Measurements from ENCODE around the gene CHRNA4.
"Not testable (repeated sequence)": the region's sequence is repeated elsewhere in the genome, so short reads cannot be mapped to it uniquely, and the experiment has no call there.

The CHRNA4 gene

DNA sequence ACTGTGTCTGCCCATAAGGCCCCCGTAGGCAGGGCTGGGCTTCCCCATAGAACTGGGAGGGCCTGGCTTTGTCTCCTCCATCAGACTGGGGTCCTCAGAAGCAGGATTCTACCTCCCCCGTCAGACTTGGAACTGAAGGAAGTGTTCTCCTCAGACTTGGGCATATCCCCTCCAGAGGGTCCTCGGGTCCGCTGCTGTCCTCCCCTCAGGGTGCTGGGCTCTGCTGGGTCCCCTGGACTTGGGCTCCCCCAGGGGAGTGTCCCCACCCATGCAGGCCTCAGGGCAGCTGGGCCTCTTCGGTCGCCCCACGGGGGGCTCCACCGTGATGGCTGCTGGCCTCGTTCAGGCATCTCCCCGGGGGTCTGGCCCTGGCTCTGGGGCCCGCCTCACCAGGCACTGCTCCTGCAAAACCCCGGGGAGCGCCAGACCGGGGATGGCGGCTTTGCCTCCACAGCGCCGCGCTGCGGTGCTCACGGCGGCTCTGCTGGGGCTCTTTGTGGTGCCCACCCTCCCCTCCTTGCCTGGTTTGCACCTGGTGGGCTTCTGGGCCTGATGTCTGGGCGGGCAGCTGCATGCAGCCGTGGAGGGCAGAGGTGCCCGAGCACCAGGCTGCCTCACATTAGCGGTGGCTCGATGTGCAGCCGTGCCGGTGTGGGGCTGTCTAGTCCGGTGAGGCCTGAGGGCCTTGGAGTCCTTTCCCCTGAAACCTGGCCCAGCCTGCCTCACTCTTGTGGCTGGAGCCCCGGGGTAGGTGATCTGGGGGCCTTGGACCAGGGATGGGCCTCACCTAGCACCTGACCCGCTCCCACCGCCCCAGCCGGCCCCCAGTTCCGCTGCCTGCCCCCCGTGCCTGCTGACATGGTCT lies 54.2 kb downstream of the CHRNA4 start:
- DNase-seq, result no peak

DNA sequence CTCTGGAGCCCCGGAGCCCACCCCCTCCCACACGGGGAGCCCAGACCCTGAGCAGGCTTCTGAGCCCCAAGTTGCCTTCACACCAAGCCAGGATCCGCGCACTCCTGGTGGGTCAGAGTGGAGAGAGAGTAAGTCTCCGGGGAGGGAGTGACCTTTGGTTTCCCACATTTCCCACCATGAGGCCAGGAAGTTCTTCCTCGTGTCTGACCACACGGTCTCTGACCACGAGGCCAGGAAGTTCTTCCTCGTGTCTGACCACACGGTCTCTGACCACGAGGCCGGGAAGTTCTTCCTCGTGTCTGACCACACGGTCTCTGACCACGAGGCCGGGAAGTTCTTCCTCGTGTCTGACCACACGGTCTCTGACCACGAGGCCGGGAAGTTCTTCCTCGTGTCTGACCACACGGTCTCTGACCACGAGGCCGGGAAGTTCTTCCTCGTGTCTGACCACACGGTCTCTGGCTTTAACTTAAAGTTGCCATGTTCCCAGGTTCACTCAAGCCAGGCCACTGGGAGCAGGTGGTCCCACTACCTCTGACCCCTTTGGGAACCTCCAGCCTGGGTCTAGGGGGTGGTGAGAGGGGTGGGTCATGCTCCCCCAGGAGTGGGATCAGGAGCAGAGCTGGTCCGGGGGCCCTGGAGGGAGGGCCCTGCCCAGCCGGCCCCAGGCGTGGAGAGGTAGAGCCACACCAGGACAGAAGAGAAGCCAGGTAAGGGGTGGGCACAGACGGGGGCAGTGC lies 55.0 kb downstream of the CHRNA4 start:
- not testable (repeated sequence) for DNase-seq

DNA sequence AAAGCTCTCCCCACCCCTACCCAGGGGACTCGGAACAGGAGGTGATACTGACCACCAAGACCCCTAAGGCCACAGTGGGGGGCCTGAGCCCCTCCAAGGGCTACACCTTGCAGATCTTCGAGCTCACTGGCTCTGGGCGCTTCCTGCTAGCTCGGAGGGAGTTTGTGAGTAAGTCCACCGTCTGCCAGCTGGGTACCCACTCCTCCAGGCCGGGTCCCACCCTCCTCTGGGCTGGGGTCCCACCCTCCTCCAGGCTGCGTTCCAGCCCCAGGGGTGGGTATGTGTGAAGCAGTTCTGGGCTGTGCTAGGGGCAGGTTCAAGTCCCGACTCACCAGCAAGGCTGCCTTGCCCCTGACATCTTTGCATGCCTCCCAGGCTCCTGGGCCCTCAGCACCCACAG lies 55.8 kb downstream of the CHRNA4 start:
- no peak for DNase-seq

DNA sequence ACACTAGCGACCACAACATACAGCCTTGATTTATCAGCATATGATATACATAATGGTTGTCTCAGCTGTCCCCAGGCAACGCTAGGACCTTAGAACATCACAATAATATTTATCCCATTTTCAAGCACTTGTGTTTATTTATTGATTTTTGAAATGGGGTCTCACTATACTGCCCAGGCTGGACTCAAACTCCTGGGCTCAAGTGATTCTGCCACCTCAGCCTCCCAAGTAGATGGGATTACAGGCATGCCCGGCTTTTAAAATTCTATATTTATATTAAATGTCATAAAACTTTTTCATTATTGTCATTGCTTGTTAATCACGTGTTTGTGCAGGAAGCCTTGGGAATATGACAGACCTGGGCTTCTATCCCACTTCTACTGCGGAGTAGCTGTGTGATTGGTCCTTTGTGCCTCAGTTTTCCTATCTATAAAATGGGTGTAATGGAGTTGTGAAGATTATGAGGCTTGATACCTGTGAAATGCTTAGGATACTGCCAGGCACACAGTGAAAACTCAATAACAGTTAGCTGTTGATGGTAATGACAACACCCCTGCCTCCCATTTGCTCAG lies 58.0 kb downstream of the CHRNA4 start:
- DNase-seq, result no peak

DNA sequence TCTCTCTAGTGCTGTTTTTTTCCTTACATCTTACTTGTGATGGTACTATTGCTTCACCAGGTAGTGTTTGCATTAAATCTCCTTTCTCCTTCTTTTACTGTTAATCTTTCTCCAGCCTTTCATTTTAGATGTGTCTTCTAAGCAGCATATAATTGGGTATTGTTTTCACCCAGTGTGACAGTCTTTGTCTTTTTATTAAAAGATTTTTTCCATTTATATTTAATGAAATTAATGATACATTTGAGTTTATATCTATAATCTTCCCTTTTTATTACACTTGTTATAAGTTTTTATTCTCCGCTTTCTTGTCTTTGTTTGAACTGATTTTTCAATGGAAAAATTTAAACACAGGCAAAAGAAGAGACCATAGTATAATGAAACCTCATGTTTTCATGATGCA lies 59.5 kb downstream of the CHRNA4 start:
- no peak for DNase-seq

DNA sequence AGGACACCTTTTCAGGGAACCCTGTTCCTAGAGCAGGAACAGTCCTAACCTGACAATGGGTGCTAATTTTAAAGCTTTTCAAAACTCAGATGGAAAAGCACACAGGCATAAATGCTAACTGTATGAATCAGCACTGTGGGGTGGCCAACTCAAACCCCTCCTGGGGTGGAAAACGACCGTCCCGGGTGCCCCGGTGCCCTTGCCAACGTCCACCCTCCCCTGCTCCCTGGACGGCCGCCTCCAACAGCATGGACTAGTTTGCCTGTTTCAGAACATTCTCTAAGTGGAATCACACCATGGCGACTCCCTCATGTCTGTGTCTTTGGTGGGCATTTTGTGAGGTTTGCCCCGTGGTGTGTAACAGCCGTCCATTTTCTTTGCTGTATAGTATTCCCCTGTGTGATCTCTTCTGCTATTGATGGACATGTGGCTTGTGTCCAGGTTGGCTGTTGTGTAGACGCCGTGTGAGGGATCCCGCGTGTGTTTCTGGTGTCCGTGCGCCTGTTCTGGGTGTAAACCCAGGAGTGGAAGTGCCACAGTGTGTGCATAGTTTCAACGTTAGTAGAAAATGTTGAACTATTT lies 62.3 kb downstream of the CHRNA4 start:
- DNase-seq, result no peak

DNA sequence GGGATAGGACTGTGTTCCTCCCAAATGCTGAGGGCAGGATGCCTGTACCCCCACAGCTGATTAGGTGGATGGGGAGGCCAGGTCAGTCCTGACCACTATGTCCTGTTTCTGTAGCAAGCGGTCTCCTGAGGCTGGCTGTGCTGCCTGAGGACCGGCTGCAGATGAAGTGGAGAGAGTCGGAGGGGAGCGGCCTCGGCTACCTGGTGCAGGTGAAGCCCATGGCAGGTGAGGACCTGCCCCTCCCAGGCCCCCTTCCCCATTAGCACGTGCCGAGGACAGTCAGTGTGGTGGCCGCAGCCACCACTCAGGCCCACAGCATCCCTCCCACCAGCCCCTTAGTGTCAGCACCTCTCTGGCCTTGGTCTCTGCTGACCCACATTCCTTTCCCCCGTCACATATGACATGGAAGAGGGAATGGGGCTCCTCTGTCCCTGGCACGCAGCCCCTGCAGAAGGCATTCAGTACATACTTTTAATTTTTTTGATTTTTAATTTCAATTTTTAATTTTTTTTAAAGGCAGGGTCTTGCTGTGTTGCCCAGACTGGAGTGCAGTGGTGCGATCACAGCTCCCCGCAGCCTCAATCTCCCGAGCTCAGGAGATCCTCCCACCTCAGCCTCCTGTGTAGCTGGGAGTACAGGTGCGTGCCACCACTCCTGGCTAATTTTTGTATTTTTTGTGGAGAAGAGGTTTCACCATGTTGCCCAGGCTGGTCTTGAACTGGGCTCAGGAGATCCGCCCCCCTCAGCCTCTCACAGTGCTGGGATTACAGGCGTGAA lies 63.2 kb downstream of the CHRNA4 start:
- DNase-seq, result no peak

DNA sequence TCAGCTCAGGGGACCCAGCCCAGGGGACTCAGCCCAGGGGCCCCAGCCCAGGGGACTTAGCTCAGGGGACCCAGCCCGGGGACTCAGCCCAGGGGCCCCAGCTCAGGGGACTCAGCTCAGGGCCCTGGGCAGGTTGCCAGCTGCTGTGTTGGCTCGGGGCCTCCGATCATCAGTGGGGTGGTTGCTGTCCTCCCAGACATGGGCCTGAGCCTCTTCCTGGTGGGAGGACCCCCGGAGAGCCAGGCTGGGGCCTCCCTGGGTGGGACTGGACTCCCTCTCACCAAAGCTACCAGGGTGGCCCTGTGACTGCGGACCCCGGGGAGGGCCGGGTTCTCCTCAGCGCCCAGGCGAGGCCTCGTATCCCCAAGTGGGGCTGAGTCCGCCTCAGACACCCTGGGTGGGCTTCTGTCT lies 63.8 kb downstream of the CHRNA4 start:
- no peak for DNase-seq

DNA sequence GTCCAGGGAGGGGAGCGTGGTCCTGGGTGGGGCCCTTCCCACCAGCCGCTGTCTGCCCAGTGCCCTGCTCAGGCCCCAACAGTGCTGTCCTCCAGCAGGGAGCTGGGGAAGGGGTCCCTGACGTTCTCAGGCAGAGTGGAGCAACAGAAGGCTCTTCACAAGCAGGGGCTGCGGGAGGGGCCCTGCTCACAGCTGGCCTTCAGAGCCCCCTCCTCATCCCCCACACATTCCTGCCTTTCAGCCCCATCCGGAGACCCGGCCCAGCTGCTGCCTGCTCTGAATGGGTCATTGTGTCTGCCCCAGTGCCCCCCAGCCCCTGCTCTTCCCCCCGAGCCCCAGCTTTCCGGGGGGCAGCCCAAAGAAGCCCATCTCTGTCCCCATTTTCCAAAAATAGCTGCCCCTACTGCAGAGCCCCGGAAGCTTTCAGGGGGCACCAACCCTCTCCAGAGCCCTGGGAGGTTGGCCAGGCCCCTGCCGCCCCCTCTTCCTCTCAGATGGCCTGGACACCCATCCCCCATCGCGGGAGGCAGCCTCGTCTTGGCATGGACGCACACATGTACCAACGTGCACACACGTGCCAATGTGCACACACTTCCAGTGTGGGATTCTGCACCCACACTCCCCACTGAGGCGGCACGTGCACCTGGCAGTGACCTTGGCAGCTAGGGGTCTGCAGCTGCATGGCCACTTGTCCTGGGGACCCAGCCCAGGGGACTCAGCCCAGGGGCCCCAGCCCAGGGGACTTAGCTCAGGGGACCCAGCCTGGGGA lies 64.4 kb downstream of the CHRNA4 start:
- no peak for DNase-seq

DNA sequence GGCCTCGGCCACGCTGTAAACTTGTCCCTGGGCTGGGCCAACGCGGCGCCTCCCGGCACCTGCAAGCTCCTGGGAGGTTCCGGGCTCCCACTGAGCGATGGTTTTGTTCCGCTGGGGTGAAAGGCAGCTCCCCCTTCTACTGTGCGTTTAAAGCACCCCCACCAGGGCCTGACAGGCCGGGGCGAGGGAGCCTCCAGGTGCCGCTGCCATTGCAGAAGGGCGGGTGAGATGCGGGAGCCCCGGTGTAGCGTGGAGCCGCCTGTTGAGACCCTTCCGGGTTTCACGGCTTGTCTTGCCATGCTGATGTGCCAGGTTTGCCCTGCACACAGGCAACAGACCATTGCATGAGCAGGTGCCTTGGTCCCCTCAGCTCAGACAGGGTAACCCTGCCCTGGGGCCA lies 65.3 kb downstream of the CHRNA4 start:
- no peak for DNase-seq

DNA sequence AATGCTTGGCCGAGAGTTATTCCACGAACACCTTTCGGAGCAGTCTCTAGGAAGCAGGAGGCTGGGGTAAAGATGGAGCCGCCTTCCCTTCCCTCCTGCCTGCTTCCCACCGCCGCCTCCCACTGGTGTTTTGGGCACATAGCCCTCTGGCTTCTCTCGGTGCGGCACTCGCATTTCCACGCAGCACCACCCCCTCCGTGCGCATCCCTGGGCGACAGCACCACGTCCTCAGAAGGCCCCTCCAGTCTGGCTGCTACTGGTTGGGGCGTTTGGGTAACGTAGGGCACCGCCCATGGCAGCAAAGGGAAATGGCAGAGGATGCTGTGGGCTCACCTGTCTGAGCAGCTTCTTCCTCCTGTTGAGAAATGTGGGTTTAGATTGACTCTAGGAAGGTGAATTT lies 65.7 kb downstream of the CHRNA4 start:
- no peak for DNase-seq

DNA sequence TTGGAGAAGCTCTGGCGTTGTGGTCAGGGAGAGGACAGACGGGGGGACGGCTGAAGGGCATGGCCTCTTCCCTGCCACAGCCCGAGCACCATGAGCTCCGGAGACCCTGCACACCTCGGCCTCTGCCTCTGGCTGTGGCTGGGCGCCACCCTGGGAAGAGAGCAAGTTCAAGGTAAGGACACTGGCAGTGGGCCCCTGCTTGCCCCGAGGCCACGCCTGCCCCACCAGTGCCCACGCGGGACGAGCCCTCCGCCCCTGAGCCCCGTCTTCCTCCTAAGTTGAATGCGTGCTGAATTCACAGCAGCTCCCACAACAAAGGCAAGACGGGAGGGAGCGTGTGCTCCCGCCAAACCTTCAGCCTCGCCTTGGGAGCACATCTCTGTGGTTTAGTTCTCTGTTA lies 66.1 kb downstream of the CHRNA4 start:
- DNase-seq, result no peak

DNA sequence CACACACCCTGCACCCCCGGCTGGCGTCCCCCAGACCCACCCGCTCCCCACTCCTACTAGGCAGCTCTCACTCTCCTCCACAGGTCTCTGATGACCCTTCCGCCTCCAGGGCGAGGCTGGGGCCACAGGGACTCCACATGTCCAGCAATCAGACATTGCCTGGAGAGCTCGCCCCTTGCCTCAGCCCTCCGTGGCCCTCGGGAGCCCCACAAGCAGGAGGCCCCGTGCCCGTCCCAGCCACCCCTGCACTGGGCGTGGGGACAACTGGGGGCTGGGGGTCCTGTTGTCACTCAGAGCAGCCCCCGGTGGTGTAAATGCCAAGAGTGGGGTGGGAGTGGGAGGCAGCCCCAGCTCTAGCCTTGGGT lies 66.6 kb downstream of the CHRNA4 start:
- no peak for DNase-seq

DNA sequence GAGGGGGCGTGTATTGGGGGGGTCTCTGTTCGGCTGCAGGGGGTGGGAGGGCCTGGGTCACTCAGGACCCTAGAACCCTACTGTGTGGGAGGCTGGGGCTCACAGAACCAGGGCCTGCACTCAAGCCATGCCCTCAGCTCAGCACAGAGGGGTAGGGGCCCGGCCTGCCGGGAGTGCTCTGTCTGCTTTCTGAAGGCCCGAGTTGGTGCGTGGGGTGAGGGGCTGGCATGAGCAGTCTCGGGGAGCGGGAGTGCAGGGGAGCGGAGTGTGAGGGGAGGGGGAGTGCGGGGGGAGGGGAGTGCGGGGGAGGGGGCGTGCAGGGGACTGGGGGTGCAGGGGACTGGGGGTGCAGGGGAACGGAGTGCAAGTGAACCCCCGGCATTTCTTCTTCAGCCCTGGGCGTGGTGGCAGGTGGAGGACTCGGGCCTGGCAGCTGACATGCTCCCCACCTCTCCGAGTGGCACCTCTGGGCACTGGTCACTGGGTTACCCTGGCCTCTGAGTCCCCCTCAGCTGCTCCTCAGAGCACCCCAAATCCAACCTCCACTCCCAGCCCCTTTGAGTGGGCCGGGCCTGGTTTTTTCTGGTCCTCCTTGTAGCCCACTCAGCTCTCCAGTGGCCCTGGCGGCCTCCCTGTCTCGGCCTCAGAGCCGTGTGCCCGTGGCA lies 67.1 kb downstream of the CHRNA4 start:
- DNase-seq, result no peak

DNA sequence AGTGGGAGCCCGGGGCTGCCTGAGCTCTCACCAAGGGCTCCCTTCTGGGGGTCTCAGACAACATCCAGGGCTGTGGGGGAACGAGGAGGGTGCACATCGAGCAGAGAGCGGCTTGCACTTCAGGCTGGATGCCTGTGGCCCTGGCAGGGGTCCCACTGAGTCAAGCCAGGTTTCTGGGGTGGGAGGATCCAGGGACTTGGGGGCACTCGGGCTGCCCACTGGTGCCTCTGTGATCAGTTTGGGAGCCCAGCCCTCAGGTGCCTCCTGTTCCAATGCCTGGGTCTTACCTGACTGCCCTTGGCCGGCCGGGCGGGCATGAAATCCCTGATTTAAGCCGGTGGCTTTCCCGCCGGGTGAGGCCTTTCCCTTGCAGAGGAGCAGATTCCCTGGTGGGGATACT lies 67.7 kb downstream of the CHRNA4 start:
- DNase-seq, result no peak
